Epithelial cell of proximal tubule (primary cell): ENCODE measurements around the gene KLHL41. TPM values are rescaled to one million over a fixed set of nuclear protein-coding genes. Genes with fewer than 3 reads are reported as not detected.

Experiments
- DNase-seq: peaks from one replicate; pipeline ENCODE4 v3.0.0-alpha.2; 2011; ENCODE audit warnings: low read depth
- H3K4me3 ChIP-seq: 2 replicates; pipeline ENCODE4 v1.5.1; 2011; ENCODE audit warnings: low read depth, mild to moderate bottlenecking, low read length
- total RNA-seq: library from RNA; depleted of rRNA; stranded (reverse); fragments of >200 nt; gene quantifications from 2 replicates; pipeline ENCODE4 v1.2.3, GENCODE V29; 2015
- TF ChIP-seq, protein P1 (sequence below): conservative IDR thresholded peaks from 2 replicates; pipeline ENCODE4 v1.5.1; 2012; ENCODE audit warnings: low read depth, mild to moderate bottlenecking, low read length

The KLHL41 gene
- total RNA-seq, 1 donor from 2014 or later, result not detected

DNA sequence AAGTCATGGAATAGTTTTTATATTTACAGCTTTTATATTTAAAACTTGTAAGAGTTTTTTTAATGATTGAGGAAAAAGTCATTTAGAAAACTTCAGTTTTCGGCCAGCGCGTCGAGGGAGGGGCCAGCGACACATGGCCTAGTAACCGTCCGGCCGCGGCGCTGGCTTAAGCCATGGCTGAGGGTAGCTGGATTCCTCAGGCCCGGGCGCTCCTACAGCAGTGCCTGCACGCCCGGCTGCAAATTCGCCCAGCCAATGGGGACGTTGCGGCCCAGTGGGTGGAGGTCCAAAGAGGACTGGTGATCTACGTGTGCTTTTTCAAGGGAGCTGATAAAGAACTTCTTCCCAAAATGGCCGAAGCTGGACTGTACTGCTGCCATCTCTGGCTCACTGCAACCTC lies 4.9 kb upstream of the KLHL41 start:
- H3K4me3 ChIP-seq, result no peak overlapping the region
- TF ChIP-seq, protein P1, sequence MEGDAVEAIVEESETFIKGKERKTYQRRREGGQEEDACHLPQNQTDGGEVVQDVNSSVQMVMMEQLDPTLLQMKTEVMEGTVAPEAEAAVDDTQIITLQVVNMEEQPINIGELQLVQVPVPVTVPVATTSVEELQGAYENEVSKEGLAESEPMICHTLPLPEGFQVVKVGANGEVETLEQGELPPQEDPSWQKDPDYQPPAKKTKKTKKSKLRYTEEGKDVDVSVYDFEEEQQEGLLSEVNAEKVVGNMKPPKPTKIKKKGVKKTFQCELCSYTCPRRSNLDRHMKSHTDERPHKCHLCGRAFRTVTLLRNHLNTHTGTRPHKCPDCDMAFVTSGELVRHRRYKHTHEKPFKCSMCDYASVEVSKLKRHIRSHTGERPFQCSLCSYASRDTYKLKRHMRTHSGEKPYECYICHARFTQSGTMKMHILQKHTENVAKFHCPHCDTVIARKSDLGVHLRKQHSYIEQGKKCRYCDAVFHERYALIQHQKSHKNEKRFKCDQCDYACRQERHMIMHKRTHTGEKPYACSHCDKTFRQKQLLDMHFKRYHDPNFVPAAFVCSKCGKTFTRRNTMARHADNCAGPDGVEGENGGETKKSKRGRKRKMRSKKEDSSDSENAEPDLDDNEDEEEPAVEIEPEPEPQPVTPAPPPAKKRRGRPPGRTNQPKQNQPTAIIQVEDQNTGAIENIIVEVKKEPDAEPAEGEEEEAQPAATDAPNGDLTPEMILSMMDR, result no peak
- no peak for DNase-seq

DNA sequence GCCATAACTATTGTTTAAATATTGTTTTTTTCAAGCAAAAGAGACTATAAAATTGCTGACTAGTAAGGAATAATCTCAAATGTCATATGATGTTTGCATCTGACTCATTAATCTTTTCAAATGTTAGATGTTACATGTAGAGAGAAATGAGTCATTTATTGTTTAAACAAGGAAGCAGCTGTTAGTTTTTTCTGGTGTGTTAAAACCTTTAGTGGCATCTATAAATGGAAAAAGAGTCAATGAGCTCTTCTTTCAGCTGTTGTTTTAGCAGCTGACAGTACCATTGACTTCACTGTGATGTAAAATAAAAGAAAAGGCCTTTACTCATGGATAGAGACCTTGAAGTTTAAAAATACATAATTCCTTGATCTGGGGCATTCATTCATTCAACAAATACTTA lies 1.8 kb upstream of the KLHL41 start:
- no peak for DNase-seq
- no peak overlapping the region for H3K4me3 ChIP-seq
- TF ChIP-seq, protein P1, result no peak

DNA sequence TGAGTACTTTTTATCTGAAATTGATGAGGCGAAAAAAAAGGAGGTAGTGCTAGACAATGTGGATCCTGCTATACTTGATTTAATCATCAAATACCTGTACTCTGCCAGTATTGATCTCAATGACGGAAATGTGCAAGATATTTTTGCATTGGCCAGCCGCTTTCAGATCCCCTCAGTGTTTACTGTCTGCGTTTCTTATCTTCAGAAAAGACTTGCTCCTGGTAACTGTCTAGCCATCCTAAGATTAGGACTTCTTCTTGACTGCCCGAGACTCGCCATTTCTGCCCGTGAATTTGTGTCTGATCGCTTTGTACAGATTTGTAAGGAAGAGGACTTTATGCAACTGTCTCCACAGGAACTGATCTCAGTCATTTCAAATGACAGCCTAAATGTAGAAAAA lies 453 bp downstream of the KLHL41 start:
- H3K4me3 ChIP-seq, result no peak overlapping the region
- DNase-seq, result no peak
- TF ChIP-seq, protein P1, result no peak

DNA sequence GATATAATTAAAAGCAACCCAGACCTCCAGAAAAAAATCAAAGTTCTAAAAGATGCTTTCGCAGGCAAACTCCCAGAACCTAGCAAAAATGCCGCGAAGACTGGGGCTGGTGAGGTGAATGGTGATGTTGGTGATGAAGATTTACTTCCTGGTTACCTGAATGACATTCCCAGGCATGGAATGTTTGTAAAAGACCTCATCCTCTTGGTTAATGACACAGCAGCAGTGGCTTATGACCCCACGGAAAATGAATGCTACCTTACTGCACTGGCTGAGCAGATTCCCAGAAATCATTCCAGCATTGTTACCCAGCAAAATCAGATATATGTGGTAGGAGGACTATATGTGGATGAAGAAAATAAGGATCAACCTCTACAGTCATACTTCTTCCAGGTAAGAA lies 994 bp downstream of the KLHL41 start:
- no peak overlapping the region for H3K4me3 ChIP-seq
- no peak for DNase-seq
- TF ChIP-seq, protein P1, result no peak

DNA sequence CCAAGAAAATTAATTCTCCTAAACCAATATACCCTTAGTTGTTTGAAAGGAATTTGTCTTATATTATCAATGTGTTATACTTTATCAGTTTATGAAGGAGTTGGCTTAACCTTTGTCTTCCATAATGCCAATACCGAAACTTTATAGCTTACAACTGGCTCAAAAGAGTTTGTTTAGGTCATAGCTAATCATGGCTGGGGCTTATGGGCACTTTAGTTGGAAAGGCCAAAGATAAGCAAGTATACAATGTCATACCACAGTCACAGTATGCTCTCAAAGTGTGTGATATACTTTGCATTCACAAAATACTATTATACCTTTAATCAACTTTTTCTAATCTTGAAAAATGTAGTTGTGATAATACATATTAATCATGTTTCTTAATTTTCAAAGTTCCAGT lies 2.3 kb downstream of the KLHL41 start:
- TF ChIP-seq, protein P1, result no peak
- no peak overlapping the region for H3K4me3 ChIP-seq
- no peak for DNase-seq

DNA sequence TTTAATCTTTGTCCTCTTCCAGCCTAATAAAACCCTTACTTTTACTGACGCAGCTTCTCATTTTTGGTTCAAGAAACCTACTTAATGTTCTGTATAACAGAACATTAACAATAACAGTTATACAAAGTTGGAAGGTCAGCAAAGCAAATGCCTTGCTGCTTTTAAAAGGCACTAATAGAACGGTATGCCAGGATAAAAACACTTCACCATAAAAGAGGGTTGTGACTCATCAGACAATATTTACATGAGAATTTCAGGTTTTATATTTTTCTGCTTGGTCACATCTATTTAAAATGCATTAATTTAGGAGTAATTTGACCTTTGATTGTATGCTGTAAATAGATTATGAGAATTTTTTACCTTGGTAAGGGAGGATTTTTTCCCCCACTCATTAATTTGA lies 3.0 kb downstream of the KLHL41 start:
- DNase-seq, result no peak
- H3K4me3 ChIP-seq, result no peak overlapping the region
- TF ChIP-seq, protein P1, result no peak

DNA sequence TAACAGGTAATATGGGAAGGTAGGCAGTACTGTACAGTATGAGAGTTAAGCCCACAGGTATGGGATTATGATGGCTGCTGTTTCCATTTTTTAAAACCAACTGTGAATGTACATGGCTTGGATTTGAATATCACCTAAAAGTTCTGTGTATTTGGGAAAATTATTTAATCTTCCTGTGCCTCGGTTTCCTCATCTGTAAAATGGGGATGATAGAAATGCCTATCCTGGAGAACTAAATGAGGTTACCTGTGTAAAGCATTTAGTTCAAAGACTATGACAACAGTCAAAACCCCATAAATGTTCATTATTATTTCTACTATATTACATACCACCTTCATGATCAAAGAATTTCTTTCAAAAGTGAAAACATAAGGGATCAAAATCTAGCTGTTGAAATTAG lies 3.6 kb downstream of the KLHL41 start:
- TF ChIP-seq, protein P1, result no peak
- no peak overlapping the region for H3K4me3 ChIP-seq
- no peak for DNase-seq
